ENCODE data around the gene BNIP5.
A peak's percentile ranks its signal among the peaks of the same experiment; 100 is the strongest.
"Not testable (repeated sequence)": the region's sequence is repeated elsewhere in the genome, so short reads cannot be mapped to it uniquely, and the experiment has no call there.

The BNIP5 gene

DNA sequence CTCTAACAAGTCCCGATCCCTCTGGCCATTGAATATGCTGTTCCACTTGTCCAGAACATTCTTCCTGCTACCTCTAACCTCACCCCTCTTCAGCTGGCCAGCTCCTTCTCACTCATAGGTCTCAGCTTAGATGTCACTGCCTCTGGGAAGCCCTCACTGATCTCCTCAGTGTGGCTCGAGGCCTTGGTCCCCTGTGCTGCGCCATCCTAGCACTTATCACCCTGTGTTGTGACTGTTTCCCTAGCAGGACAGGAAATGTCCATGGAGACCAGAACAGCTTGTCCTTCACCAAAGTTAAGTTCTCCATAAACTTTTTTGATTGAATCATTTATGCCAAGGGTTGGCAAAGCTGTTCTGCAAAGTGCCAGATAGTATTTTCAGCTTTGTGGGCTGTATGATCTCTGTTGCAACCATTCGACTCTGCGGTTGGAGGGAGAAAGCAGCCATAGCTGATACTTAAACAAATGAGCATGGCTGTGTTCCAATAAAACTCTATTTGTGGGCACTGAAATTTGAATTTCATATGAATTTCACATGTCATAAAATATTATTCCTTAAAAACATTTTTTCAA, 6.5 kb upstream of the BNIP5 start:
- no peak for DNase-seq (ENCODE audit: low read depth)

DNA sequence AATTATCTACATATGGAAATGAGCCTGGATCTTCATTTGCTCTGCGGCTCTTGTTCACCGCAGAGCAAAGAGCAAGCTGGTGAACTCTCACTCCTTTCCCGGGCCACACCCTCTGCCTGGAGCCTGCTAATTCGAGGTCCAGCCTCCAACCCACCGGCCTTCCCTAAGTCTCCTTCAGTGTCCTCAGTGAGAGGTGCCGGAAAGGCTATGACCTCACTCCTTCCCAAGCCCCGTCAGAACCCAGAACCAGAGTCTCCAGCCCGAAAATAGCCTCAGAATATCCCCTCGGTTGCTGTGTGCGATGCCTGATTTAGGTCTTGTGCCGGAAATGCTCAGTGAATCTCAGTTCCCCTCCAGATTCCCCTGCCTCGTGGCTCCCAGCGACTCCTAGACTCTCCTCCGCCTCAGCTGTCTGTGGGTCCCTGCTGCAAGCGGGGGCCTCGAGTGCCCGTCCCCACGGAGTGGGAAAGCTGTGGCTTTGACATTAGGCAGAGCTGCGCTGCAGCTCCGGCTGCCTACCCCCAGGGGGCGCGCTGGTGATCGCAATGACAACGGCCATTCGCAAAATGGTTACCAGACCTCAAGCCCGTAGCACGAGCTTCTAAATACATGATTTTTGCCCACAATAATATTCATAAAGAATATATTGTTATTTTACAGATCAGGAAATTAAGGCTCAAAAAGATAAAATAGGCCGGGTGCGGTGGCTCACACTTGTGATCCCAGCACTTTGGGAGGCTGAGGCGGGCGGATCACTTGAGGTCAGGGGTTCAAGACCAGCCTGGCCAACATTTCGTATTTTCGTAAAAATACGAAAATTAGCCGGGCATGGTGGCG, 4.1 kb upstream of the BNIP5 start:
- peak; percentile 75 for DNase-seq (ENCODE audit: low read depth)

DNA sequence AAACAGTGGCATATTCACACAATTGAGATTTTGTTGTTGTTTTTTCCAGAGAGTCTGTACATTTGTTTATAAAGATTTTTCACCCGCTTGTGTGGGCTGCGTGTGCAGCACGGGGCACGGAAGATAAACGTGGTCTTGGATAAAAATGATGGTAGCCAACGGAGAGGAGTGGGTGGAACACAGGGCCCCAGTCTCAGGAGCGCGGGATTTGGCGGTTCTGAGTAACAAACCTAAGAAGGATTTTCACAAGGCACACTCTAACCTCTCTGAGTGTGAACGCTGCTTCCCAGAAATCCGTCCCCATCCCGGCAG, 3.6 kb upstream of the BNIP5 start:
- no peak for DNase-seq (ENCODE audit: low read depth)

DNA sequence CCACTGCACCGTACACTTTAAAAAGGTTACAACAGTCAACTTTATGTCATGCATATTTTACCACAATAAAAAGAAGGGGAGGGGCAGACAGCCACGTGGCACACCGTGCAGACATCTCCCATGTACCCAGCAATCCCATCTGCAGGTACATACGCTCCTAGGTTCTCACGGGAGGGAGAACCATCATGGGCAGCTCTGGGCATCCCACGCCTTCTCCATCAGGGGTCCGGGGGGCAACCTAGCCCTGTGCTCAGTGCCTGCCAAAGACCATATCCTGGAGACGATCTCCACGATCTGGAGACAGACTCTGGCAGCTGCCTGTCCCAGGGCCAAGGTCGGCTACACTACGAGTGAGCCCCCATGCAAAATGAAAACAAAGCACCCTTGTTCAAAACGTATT, 2.5 kb upstream of the BNIP5 start:
- DNase-seq (ENCODE audit: low read depth), result no peak

DNA sequence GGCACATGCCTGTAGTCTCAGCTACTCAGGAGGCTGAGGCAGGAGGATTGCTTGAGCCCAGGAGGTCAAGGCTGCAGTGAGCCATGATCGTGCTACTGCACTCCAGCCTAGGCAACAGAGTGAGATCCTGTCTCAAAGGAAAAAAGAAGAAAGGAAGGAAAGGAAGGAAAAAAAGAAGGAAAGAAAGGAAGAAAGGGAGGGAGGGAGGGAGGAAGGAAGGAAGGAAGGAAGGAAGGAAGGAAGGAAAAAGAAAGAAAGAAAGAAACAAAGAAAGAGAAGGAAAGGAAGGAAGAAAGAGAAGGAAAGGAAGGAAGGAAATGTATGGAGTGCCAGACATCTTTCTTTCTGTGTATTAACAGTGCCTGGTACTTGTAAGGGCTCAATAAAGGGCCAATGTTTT, 1.5 kb upstream of the BNIP5 start:
- not testable (repeated sequence) for DNase-seq (ENCODE audit: low read depth)

DNA sequence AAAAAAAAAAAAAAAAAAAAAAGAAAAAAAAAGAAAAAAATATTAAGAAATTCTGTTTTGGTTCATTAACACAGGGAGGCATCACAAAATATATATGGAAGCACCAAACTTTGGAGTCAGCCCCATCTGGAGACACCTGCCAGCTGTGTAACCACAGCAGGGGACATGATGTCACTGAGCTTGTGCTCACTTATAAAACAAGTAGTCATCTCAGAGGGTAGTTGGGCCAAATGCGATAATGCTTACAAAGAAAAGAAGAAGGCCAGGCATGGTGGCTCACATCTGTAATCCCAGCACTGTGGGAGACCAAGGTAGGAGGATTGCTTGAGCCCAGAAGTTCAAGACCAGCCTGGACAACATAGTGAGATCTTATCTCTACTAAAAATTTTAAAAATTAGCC, 1.1 kb upstream of the BNIP5 start:
- DNase-seq (ENCODE audit: low read depth), result no peak

DNA sequence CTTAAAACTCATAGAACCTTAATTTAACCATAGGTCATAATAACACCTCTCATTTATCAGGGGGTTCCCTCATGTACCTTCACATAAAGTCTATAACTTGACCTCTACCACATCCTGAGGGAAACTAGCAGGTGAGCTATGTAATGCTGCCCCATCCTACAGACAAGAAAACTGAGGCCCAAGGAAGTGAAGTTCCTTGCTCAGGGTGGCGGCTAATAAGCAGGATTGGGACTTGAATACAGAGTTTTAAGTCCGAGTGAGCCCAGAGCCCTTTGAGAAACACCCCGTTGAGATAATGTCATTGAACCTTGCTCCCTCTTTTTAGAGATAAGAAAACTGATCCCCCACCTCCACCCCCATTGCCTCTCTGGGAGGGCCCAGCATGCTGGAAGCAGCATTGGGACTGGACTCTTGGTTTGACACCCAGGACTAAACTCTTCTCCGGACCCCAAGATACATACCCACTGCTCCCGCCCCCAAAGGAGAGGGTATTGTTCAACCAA, 429 bp downstream of the BNIP5 start:
- DNase-seq (ENCODE audit: low read depth), result no peak

DNA sequence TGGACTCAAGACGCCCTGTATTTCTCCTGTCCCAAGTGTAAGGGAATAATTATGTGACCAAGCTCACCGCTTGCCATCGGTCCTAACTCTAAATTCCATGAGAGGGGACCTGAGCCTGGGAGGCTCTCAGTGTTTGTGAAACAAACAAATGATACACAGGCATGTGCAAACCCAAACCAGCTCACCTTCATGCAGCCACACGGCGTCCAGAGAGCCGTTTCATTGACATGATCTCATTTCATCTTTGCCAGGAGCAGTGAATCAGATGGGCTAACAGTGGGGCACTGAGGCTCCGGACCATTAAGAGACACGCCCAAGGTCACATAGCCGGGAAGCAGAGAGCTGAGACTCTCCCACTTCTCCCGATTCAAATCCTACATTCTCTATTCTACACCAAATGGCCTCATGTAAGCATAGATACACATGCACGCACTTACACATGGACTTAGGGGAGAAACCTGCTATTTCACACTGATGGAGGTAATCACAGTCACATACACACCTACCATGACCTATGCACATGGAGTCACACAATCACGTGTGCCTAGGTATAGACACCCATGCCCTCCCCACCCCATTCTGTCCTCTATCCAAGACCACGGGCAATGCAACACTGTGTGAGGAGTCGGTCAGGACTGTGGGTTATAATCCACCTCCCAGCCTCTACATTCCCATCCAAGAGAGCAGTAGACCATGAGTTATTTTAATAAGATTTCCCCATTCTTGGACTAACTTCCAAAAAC, 1.1 kb downstream of the BNIP5 start:
- DNase-seq (ENCODE audit: low read depth), result no peak

DNA sequence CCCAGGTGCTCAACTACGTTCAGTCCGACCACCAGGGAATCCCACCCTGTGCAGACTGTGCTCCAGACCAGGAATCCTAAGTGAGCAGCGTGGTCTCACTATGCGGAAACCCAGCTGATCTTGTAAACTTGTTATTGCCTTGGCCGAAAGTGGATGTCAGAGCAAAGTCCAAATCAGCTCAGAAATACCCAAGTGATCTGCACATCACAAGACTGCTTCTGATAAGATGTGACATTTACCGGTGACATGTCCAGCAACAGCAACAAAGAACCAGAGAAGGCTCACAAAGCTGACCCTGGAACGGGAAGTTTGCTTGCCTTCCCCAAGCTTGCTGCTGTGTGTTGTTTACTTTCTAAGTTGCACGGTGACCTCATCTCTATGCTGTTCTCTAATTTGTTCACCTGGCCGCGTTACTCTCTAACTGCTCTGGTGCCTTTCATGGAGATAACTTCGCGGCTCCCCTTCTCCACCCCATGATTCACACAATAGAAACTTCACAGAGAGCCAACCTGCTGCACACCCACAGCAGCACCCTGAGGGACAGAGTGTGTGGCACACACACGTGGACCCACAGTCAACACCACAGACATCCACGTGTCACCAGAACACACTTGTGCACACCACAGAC, 1.7 kb downstream of the BNIP5 start:
- DNase-seq (ENCODE audit: low read depth), result no peak

DNA sequence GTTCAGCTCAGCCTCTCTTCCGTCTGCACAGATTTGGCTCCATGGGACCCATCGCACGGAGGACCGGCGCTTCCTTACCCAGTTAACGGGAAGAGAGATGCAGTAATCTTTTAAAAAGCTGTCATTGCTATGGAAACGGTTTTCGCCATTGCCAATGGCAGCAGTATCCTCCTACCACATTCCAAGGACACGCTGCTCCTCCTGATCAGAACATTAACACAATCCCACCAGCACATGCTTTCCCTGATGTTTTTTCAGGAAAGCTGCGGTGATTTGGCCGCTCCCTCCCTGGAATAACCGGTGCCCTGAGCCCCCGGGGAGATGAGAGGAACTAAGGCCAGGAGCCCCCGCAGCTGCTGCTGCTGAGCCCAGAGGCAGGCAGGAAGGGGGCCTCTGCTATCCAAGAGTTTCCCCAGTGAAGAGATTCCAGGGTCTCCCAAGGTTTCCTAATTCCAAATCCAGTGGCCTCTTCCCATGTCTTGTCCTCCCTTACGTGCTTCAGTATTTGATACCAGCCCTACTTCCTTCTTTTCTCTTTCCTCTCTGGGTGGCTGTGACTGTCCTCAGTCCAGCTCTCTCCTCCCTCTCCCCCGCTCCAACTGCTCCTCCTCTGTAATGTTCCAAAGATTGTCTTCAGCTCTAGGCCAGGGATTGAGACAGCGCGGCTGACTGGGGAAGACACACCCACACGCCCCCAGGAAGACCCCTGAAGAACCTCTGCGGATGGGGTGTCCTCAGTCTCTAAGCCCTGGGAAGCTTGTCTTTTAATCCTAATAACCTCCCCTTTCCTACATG, 2.6 kb downstream of the BNIP5 start:
- DNase-seq (ENCODE audit: low read depth), result no peak

DNA sequence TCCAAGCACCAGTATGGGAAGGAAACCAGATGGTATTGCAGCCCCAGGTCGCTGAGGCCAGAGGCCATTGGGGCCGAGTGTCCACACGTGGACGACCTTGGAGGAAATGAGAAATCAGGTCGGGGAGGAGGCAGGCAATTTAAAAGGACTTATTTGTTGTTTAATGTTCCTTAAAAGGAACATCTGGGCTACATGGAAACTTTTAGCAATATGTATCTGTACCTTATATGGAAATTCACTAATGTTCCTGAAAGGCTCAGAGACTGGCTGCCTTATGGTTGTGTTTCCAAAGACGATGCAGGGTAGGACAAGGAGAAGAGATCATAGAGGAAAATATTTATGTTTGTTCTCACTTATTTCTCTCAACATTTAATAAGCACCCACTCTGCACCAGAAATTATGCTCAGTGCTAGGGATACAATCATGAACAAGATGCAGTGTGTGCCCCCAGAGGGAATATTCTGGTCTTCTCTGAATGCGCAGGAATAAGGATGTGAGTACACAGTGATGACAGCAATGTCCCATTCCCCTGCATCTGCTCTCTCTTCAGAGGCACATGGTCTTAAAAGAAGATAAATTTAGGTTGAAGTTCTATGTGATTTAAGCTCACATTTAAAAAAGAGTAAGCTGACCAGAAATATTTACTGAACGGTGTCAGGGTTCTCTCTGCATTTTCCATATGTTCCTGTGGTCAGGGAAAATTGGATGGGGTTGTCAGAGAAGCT, 3.4 kb downstream of the BNIP5 start:
- no peak for DNase-seq (ENCODE audit: low read depth)

DNA sequence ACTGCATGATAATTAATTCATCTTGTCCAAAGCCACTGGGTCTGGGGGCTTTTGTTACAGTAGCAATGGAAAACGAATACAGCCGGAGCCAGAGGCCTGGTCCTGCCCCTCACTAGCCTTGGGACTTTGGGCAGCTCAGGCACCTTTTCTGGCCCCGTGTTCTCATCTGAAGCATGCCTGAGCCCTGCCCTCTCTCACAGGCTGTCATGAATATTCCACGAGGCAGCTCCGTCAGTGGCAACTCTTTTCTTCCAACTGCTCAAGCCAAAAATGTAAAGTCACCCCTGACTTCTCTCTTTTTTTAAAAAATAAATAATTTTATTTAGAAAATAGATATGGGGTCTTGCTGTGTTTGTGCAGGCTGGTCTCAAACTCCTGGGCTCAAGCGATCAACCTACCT, 5.3 kb downstream of the BNIP5 start:
- no peak for DNase-seq (ENCODE audit: low read depth)

DNA sequence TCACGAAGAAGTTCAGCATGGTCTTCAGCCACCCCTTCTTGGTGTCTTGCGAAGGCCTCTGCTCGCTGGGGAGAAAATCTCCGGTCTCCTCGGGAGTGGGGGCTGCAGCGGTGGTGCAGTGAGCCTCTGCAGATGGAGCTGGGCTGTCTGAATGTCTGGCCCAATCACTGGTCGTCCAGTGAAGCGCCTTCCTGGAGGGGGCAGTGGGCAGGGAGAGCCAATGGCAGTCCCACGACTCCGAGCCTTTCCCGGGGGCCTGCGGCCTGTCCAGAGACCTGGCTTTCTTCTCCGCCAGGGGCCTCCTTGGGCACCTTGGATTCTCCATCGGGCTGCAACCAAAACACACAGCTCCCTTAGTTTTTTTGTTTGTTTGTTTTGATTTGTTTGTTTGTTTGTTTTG, 6.3 kb downstream of the BNIP5 start:
- DNase-seq (ENCODE audit: low read depth), result no peak

DNA sequence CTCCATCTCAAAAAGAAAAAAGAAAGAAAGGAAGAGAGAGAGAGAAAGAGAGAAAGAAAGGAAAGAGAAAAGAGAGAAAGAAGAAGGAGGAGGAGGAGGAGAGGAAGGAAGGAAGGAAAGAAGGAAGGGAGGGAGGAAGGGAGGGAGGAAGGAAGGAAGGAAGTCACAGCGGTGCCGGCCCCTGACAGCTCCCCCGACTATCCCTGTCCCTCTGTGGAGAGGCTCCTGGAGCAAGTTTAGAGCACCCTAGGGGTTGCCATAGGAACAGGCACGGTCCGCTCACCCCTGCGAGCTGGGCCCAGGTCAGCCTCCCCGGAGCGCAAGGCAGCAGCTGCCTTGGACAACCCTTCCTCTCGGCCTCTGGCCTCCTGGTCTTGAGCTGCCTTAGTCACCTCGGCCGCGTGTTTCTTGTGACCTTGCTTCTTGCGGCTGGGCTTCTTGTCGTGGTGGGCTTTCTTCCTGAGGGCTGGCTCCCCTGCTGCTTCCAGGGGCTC, 6.8 kb downstream of the BNIP5 start:
- no peak for DNase-seq (ENCODE audit: low read depth)

DNA sequence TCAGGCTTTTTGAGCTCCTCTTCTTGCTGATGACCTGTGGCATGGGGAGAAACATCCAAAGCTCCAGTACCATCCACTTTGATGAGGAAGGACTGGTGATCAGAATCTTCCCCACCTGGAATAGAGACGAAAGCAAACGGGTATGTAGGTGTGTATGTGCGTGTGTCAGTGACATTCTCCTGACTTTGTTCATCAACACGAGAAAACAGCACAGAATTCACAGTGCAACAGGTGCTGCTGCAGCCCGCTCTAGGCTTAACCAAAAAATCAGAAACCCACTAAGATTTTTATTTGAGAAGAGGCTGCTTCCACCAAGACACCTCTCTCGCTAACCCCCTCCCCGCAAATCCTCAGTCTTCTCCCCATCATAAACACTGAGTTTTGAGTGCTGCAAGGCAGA, 8.1 kb downstream of the BNIP5 start:
- no peak for DNase-seq (ENCODE audit: low read depth)

DNA sequence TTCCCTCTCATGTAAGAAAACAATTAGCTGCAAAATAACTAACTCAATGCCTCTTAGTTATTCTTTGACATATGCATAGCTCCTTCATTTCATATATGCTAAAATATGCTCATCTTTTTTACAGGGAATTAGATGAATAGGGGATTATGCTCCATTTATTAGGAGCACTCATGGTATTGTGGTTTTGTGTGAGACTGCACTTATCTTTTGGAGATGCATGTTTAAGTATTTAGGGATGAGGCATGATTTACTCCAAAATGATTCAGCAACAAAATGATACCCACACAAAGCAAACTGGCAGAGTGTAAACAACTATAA, 8.8 kb downstream of the BNIP5 start:
- no peak for DNase-seq (ENCODE audit: low read depth)

DNA sequence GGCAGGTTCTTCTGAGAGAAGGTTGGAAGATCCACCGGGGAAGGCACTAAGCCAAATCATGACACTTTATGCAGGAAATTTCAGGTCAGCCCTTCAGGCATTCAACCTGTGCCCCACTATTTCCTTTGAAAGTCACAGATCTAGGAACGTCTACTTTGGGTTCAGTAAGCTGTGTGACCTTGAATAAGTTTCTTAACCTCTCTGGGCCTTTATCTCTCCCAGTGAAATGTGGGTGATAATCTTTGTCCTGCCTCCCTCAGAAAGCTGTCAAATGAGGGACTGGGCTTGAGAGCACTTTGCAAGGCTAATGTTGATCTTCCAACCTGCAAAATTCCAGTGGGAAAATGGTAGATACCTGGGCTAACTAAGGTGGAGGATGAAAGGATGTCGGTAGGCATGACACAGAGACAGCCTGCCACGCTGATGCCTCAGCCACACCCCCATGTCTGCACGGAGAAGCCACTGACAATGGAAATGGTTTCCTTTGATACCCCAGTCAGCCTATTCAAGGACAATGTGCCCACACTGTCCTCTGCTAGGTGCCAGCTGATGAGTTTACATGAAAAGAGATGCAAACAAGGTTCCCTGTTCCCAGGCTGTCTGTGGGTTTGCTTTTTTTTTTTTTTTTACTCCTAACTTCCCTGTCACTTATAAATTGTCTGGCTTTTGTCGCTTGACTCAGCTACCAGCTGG, 9.3 kb downstream of the BNIP5 start:
- no peak for DNase-seq (ENCODE audit: low read depth)

DNA sequence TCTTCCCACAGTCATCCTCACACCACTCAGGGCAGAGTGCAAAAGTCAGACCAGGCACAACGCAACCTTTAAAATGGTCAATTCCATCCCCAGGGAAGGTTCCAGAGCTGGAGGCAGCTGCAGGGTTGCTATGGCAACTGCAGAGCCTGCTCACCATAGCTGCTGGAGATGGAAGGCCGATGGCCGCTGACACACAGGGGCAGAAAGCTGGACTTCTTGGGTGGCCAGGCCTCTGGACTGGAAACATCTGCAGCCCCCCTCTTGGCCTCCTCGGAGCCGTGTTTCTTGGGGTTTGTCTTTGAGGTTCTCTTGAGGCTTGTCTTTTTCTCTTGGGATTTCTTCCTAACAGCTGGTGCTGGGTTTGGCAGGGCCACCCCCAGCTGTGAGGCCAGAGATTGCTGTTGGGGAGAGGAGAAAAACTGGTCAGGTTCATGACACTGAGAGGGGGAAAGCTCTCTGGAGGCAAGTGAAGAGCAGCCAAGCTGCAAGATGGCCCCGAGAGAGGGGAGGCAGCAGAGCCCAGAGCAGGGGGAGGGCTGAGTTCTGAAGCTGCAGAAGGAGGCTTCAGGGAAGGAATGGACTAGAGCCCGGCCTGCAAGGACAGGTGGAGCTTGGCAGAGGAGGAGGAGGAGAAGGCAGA, 10.2 kb downstream of the BNIP5 start:
- no peak for DNase-seq (ENCODE audit: low read depth)

DNA sequence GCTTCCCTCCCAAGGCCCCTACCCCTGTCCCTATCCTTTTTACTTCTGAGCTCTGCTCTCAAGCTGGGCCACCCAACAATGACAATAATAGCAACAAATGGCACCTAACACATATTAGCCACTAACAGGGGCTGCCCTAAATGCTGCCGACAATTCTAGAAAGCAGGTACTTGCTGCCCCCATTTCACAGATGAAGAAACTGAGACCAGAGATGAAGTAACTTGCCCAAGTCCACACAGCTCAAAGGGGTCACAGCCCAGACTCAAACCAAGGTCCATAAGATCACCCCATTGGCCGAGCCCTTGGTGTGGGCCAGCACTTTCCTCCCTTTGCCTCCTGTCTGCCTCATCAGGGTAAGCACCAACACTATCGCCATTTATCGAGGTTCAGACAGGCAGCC, 12.0 kb downstream of the BNIP5 start:
- no peak for DNase-seq (ENCODE audit: low read depth)

DNA sequence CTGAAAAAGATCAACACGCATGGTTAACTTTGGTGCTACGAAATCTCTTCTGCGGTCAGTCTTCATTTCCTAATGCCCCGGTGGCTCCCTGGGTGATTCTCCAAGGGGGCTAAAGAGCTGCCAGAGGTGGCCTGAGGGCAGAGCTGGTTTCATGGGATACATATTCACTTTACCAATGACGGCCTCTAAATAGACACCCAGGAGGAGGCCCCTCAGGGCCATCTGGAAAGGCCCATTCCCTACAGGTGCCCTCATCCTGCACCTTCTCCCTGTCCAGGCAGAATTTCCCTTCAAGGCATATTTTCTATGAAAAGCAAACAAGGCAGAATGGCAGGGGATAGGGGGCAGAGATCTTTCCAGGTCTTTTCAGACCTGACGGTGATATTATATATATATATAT, 12.5 kb downstream of the BNIP5 start:
- no peak for DNase-seq (ENCODE audit: low read depth)
